Testis (tissue), 3 donors: ENCODE data around the gene SDF4. TPM values are rescaled to one million over a fixed set of nuclear protein-coding genes. Genes with fewer than 3 reads are reported as not detected.

Experiments used
- DNase-seq: peaks from one replicate; pipeline ENCODE4 v3.0.0-alpha.2; 2019
- H3K27ac ChIP-seq, 2 donors: fragments of 200-600 bp; sonication (generic); one replicate each; pipeline ENCODE4 v1.5.1; 2019
- H3K27me3 ChIP-seq: fragments of 200-600 bp; sonication (generic); one replicate; pipeline ENCODE4 v1.5.1; 2019
- H3K36me3 ChIP-seq: fragments of 200-600 bp; sonication (generic); one replicate; pipeline ENCODE4 v1.5.1; 2017; ENCODE audit warnings: low read depth; ENCODE audit errors: missing control alignments
- H3K4me1 ChIP-seq: fragments of 200-600 bp; sonication (generic); one replicate; pipeline ENCODE4 v1.5.1; 2019
- H3K4me3 ChIP-seq, 2 donors: fragments of 200-600 bp; sonication (generic); one replicate each; pipeline ENCODE4 v1.5.1; 2017 to 2019
- H3K9me3 ChIP-seq: fragments of 200-600 bp; sonication (generic); one replicate; pipeline ENCODE4 v1.5.1; 2017
- POLR2A ChIP-seq: fragments of 450-650 bp; IDR thresholded peaks from one replicate; pipeline ENCODE4 v1.6.1; 2017; ENCODE audit warnings: antibody characterized with exemption, mild to moderate bottlenecking, moderate library complexity
- WGBS, 2 donors: methylation state at CpG; one replicate each; pipeline ENCODE4 v1.1.5; 2018; 5-methylcytosine and 5-hydroxymethylcytosine counted together
- intact Hi-C: fragments of 100-400 bp; cut with DNase I; formaldehyde crosslinking; loops from one replicate; pipeline ENCODE4 v1.15.1; 2023; ENCODE audit warnings: low total_unique reads
- polyA plus RNA-seq: library from polyadenylated mRNA; stranded (reverse); fragments of 350-450 nt; fragmentation: Illumina TruSeq; extraction: RNeasy Lipid Tissue Mini Kit (QIAGEN cat#74804); gene quantifications from one replicate; pipeline ENCODE4 v1.2.3, GENCODE V29; 2014; ENCODE audit warnings: low read depth, low replicate concordance; ENCODE audit not compliant: insufficient read depth
- total RNA-seq, 2 donors: library from RNA; depleted of rRNA; stranded (reverse); fragments of >200 nt; gene quantifications; one replicate each; pipeline ENCODE4 v1.2.3, GENCODE V29; 2016
- TF ChIP-seq, protein P1 (sequence below), 3 experiments: fragments of 450-650 bp in 2 of 3; fragments of 200-600 bp in 1 of 3; sonication (generic) in 1 of 3; IDR thresholded peaks; one replicate each; pipeline ENCODE4 v1.5.1; 2016 to 2019; ENCODE audit warnings: antibody characterized with exemption in 3 of 3, mild to moderate bottlenecking in 2 of 3, moderate library complexity in 1 of 3

Gene SDF4
- total and polyA plus RNA-seq, 3 donors from 2014 or later: 146 to 167 (median 158) TPM

DNA sequence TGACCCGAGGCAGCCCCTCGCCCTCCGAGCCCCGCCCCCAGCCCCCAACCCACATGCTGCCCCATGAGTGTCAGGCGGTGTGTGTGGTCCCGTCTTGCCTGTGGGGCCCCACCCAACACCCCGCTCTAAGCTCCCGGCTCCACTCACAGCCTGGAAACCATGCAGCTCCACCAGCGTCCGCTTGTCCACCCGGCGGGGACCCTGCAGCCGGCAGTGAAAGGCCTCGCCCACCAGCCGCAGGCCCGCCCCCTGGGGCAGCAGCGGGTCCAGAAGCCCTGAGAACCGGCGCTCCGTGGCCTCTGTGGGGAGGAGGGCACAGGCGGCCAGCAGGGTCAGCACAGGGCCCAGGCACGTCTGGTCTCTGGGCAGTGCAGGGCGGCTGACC lies 12.0 kb upstream of the SDF4 start:
- no peak for DNase-seq
- WGBS, 2 donors: 84 to 100% methylated on average over 1 to 23 of the region's 23 CpGs
- no peaks in the 10 kb centered on the region for H3K36me3 ChIP-seq
- peaks cover 3% of the 10 kb centered on the region for H3K4me1 ChIP-seq
- no peak overlapping the region for H3K4me3 ChIP-seq
- H3K9me3 ChIP-seq: no peaks in the 10 kb centered on the region
- H3K27ac ChIP-seq: no peak overlapping the region
- TF ChIP-seq, protein P1, sequence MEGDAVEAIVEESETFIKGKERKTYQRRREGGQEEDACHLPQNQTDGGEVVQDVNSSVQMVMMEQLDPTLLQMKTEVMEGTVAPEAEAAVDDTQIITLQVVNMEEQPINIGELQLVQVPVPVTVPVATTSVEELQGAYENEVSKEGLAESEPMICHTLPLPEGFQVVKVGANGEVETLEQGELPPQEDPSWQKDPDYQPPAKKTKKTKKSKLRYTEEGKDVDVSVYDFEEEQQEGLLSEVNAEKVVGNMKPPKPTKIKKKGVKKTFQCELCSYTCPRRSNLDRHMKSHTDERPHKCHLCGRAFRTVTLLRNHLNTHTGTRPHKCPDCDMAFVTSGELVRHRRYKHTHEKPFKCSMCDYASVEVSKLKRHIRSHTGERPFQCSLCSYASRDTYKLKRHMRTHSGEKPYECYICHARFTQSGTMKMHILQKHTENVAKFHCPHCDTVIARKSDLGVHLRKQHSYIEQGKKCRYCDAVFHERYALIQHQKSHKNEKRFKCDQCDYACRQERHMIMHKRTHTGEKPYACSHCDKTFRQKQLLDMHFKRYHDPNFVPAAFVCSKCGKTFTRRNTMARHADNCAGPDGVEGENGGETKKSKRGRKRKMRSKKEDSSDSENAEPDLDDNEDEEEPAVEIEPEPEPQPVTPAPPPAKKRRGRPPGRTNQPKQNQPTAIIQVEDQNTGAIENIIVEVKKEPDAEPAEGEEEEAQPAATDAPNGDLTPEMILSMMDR (IDR thresholded peaks at IDR 0.05): no peak
- no peak for TF ChIP-seq POLR2A
- no peaks in the 10 kb centered on the region for H3K27me3 ChIP-seq
- intact Hi-C loops: loop anchor here (10.0 kb wide), 1 partner anchor 119 kb away; no protein-coding TSS in a partner anchor

GRCh38 chr1:1243266-1243660 lies 11.5 kb upstream of the SDF4 start:
- Histone ChIP-seq H3K9me3 (no peaks in the 10 kb centered on the region), H3K36me3 (no peaks in the 10 kb centered on the region), H3K27ac (no peak overlapping the region), H3K4me1 (peaks cover 3% of the 10 kb centered on the region), H3K27me3 (no peaks in the 10 kb centered on the region), H3K4me3 (no peak overlapping the region)
- intact Hi-C loops: loop anchor here (10.0 kb wide), 1 partner anchor 118 kb away; no protein-coding TSS in a partner anchor
- WGBS, 2 donors: 92 to 97% methylated on average over 11 to 23 of the region's 23 CpGs
- DNase-seq: no peak
- TF ChIP-seq, protein P1 (IDR thresholded peaks at IDR 0.05): no peak
- no peak for TF ChIP-seq POLR2A

- Histone ChIP-seq H3K27ac (no peak overlapping the region), H3K27me3 (no peaks in the 10 kb centered on the region), H3K4me3 (no peak overlapping the region), H3K9me3 (no peaks in the 10 kb centered on the region), H3K36me3 (no peaks in the 10 kb centered on the region), H3K4me1 (peaks cover 3% of the 10 kb centered on the region)
- 93 to 100% methylated on average over 3 to 40 of the region's 41 CpGs for WGBS, 2 donors
- no peak for TF ChIP-seq POLR2A
- TF ChIP-seq, protein P1 (IDR thresholded peaks at IDR 0.05): no peak
- intact Hi-C loops: loop anchor here (10.0 kb wide), 1 partner anchor 118 kb away; no protein-coding TSS in a partner anchor
- no peak for DNase-seq
Observed at GRCh38 chr1:1242461-1243265, 10.9 kb upstream of the SDF4 start.

- no peak for DNase-seq
- no peak overlapping the region for H3K27ac ChIP-seq
- no peak overlapping the region for H3K4me3 ChIP-seq
- H3K36me3 ChIP-seq: no peaks in the 10 kb centered on the region
- no peaks in the 10 kb centered on the region for H3K9me3 ChIP-seq
- no peak for TF ChIP-seq POLR2A
- TF ChIP-seq, protein P1 (IDR thresholded peaks at IDR 0.05): no peak
- H3K4me1 ChIP-seq: no peaks in the 10 kb centered on the region
- intact Hi-C loops: loop anchor here (10.0 kb wide), 1 partner anchor 117 kb away; no protein-coding TSS in a partner anchor
- 72 to 93% methylated on average over 4 to 26 of the region's 26 CpGs for WGBS, 2 donors
- no peaks in the 10 kb centered on the region for H3K27me3 ChIP-seq
Observed at GRCh38 chr1:1241588-1242219, 9.9 kb upstream of the SDF4 start.
